Peyer's patch (tissue), 4 donors: ENCODE results near the gene TBX21.

Experiments used
- CTCF ChIP-seq, 6 experiments: fragments of 450-650 bp in 4 of 6; fragments of 200-600 bp in 2 of 6; sonication (generic) in 1 of 6; IDR thresholded peaks; one replicate each; pipeline ENCODE4 v1.5.1; 2017 to 2019; ENCODE audit warnings: antibody characterized with exemption in 6 of 6, mild to moderate bottlenecking in 3 of 6, moderate library complexity in 1 of 6
- POLR2A ChIP-seq, 2 donors: fragments of 450-650 bp; IDR thresholded peaks; one replicate each; pipeline ENCODE4 v1.5.1; 2017; ENCODE audit warnings: antibody characterized with exemption in 2 of 2, mild to moderate bottlenecking in 2 of 2, moderate library complexity in 2 of 2

GRCh38 chr17:47703191-47703591 is 29.8 kb upstream of the TBX21 start:
- TF ChIP-seq CTCF (IDR thresholded peaks at IDR 0.05) (no peak), POLR2A (IDR thresholded peaks at IDR 0.05) (no peak)
